GM21528 (cell line): Measurements from ENCODE around the gene RHBDF2.
A peak's percentile ranks its signal among the peaks of the same experiment; 100 is the strongest.

Experiments
- ATAC-seq: cut with Tn5 transposase; IDR thresholded peaks from one replicate; pipeline ENCODE4 v1.9.1; 2021; ENCODE audit warnings: mild to moderate bottlenecking, moderate library complexity; ENCODE audit not compliant: unreplicated experiment, low FRiP score

Gene RHBDF2

GRCh38 chr17:76501018-76501826, at the start of gene RHBDF2:
RHBDF2 (minus strand) TSS chr17:76501423; CDS start chr17:76481524, 19,899 bp downstream.
- peak; percentile 63 for ATAC-seq

DNA sequence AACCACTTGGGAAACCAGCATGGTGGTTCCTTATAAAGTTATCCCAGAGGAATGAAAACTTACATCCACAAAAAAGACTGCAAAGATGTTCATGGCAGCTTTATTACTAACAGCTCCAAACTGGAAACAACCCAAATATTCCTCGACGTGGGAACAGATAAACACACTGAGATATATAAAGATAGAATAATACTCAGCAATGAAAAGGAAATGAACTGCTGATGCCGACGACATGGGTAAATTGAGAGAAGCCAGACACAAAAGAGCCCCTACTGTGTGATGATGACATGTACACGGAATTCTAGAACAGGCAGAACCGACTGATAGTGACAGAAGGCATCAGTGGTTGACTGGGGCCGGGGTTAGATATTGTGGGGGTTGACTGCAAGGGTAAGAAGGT, 48.3 kb upstream of the RHBDF2 start:
- no peak for ATAC-seq

DNA sequence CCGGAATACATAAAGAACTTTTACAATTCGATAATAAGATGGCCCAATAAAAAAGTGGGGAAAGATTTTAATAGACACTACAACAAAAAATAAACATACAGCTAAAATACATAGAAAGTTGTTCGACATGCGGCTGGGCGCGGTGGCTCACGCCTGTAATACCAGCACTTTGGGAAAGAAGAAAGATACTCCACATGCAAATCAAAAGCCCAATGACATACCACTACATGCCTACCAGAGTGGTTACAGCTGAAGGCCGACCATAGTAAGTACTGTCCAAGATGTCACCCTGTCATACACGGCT, 47.9 kb upstream of the RHBDF2 start:
- ATAC-seq = no peak

DNA sequence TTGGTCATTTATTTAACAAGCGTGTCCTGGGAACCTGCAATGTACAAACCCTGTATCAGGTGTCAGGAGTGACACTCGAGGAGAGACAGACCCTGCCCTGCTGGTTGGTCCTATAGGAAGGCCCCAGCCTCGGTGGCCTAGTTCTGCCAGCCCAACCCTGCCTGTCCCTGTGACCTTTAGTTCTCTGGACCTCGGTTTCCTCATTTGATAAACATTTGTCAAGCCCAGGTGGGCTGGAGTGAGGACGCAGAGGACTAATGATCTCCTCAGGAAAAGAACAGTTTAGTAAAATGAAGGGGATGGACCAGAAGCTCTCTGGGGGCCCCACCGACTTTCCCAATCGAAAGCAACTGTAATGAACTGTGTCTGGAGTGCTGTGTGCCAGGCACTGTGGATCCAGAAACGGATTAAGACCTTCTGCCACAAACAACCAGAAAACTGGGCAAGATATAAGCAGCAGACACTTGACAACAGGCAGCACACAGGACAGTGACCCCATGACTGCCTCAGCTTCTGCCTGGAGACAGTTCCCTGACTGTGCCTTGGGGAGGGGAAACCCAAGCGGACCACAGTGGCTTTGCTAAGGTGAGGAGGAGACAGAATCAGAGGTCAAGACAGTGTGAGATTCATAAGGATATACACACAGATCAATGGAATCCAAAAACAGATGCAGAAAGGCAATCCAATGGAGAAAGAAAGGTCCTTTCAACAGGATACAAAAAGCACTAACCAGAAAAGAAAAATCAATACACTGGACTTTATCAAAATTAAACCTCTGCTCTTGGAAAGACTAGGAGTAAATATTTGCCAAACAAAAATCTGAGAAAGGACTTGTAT, 47.4 kb upstream of the RHBDF2 start:
- ATAC-seq = no peak

GRCh38 chr17:76547642-76548202, 46.5 kb upstream of the RHBDF2 start:
- no peak for ATAC-seq

DNA sequence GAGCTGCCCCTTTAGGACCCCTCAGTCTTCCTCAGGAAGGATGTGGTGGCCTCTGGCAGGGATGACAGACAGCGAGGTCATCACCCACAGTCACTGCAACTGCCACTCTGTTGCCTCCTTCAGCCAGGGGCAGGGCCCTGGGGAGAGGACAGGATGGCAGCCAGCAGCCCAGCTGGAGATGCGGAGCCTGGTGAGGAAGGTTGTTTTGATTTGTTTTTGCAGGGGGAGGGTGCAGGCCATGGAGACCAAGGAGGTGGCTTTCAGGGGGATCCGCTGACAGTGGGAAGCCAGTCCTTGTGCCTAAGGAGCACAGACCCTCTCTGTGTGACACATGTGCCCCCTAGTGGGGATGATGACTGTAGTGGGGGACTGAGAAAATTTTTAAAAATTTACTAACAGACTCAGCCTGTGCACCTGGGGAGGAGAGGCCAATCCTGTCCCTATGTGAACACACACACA, 46.0 kb upstream of the RHBDF2 start:
- ATAC-seq = no peak

- ATAC-seq = no peak
Measured at GRCh38 chr17:76546556-76547182, 45.4 kb upstream of the RHBDF2 start.

GRCh38 chr17:76545918-76546555, 44.8 kb upstream of the RHBDF2 start:
- no peak for ATAC-seq

- no peak for ATAC-seq
Measured at GRCh38 chr17:76544546-76545365, 43.5 kb upstream of the RHBDF2 start.

DNA sequence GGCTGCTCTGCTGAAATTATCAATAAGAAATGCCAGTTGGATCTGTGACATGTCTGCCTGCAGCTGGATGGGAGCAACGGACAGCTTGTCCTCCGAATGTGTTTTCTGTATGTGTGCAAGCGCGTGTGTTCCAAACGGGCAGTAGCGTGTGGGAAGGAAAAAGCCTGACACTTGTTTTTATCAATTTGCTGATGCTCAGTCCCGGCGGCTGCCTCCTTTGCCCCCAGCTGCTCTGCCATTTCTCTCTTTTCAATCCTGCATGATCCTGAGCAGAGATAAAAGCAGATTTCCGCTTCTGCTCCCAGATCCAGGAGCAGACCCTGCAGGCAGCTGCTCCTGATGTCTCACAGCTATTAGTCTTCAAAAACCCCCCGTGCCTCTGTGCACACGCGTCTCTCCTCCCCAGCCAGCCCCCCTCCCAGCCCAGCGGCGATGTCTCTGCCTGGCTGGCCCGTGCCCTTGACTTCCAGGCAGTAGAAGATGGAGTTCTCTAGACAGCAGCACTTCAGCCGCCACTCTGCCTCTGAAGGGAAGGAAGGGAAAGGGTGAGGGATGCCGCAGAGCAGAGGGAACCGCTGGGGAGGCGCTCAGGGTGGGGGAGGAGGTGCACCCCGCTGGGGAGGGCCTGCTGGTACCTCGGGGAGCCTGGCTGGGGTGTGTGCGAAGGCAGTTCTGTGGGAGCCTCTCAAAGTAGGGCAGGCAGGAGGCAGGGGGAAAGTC, 42.8 kb upstream of the RHBDF2 start:
- ATAC-seq = no peak

DNA sequence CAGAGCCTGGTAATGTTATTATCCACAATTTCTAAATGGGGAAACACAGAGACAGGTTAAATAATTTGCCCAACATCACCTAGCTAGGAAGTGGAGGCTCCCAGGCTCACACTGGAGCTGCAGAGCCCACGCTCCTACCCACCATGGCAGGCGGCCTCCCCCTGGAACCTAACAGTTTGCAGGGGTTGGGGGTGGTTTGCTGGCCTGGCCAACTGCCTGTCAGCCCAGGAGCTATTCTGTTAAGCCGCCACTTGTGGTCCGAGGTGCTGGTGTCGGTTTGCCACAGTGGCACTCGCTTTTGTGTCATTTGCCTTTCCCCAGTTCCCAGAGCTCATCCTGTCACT, 42.2 kb upstream of the RHBDF2 start:
- ATAC-seq = no peak

DNA sequence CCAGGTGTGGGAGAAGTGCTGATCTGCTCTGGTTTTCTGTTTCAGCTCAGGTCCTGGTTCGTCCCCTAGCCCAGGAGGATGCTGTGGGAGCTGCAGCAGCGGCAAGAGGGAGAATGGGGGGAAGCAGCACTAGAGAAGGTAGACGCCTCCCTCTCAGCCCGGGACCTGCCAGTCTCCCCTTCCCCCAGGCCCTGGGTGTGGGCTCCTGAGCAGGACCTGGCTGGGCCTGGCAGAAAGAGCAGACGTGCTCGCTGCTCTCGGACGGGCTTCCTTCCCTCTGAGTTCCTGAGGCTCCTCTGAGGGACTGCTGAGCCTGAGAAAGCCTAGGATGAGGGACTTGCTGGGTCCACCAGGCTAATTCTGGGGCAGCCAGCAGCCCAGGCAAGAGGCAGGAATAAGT, 41.8 kb upstream of the RHBDF2 start:
- ATAC-seq = no peak

- ATAC-seq = no peak
Measured at GRCh38 chr17:76542566-76542971, 41.3 kb upstream of the RHBDF2 start.

- ATAC-seq = no peak
Measured at GRCh38 chr17:76541739-76542454, 40.7 kb upstream of the RHBDF2 start.

GRCh38 chr17:76540381-76541300, 39.4 kb upstream of the RHBDF2 start:
- ATAC-seq = no peak

DNA sequence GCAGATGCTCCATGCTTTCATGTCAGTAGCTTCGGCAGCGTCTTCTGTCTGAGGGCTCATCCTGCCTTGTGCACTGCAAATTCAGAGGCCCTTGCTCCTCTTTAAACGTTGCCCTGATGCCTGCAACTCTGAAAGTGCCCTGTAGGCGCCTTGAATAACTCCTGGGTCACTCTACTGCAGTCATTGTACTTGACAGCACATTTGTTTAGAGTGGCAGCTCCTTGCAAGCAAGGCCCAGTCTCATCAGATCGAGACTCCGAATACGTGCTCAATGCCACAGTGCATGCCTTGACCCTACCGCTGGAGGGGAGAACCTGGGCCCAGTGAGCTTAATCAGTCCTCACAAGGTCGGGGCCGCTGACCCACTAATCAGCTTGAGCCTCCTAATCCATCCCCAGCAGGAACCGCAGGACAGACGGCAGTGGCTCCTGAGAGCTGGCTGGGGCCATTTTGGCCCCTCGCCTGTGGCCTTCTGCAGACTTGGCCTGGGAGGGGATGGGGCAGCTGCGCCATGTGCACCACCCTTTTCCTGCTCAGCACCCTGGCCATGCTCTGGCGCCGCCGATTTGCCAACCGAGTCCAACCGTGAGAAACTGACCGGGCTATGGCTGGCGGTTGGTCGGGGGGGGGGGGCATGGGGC, 38.5 kb upstream of the RHBDF2 start, which contains the start of gene PRCD:
Gene PRCD, plus strand, starts transcription at position 414 of the 641 bp plus-strand sequence. Its CDS starts 98 bp downstream, at position 512.
- ATAC-seq = no peak
